ENCODE data around the gene APOBR. TPM values are rescaled to one million over a fixed set of nuclear protein-coding genes. Genes with fewer than 3 reads are reported as not detected.
"Not testable (repeated sequence)": the region's sequence is repeated elsewhere in the genome, so short reads cannot be mapped to it uniquely, and the experiment has no call there.

APOBR gene
- total RNA-seq, 2 experiments from 2014 or later = 8.2 to 8.4 TPM

GRCh38 chr16:28497386-28497785, 2.9 kb downstream of the APOBR start:
- ChIA-PET CTCF (no interaction called here), POLR2A (no interaction called here)

GRCh38 chr16:28497861-28498599, 3.6 kb downstream of the APOBR start:
- ChIA-PET CTCF (no interaction called here), POLR2A (no interaction called here)

- CTCF ChIA-PET = no interaction called here
- POLR2A ChIA-PET = no interaction called here
Observed at GRCh38 chr16:28498666-28499381, 4.4 kb downstream of the APOBR start.

- ChIA-PET CTCF (no interaction called here), POLR2A (no interaction called here)
Observed at GRCh38 chr16:28499854-28500253, 5.4 kb downstream of the APOBR start.

- CTCF ChIA-PET, POLR2A ChIA-PET: not testable (repeated sequence)
Observed at GRCh38 chr16:28500476-28501180, 6.2 kb downstream of the APOBR start.

GRCh38 chr16:28501258-28502232, 7.1 kb downstream of the APOBR start:
- POLR2A ChIA-PET = no interaction called here
- CTCF ChIA-PET = no interaction called here

- ChIA-PET POLR2A (no interaction called here), CTCF (no interaction called here)
Observed at GRCh38 chr16:28502290-28502689, 7.8 kb downstream of the APOBR start.

GRCh38 chr16:28503470-28504259, 9.2 kb downstream of the APOBR start:
- ChIA-PET CTCF (interaction anchor here (0.6 to 1.2 kb wide), 2 partner anchors 12 to 315 kb away, joined by 3 to 4 read pairs; partner anchors contain the start of gene CLN3), POLR2A (no interaction called here)

- CTCF ChIA-PET = interaction anchor here (1.0 kb wide), 1 partner anchor 8 kb away, joined by 3 read pairs; no protein-coding TSS in a partner anchor
- POLR2A ChIA-PET = no interaction called here
Observed at GRCh38 chr16:28504707-28505404, 10.4 kb downstream of the APOBR start.

GRCh38 chr16:28505489-28506137, 11.2 kb downstream of the APOBR start:
- POLR2A ChIA-PET = no interaction called here
- CTCF ChIA-PET = interaction anchor here (1.0 kb wide), 1 partner anchor 9 kb away, joined by 3 read pairs; no protein-coding TSS in a partner anchor

- ChIA-PET CTCF (no interaction called here), POLR2A (no interaction called here)
Observed at GRCh38 chr16:28511031-28511430, 16.6 kb downstream of the APOBR start.

- POLR2A ChIA-PET = no interaction called here
- CTCF ChIA-PET = no interaction called here
Observed at GRCh38 chr16:28511801-28512789, 17.7 kb downstream of the APOBR start.

GRCh38 chr16:28513484-28514181, 19.2 kb downstream of the APOBR start:
- CTCF ChIA-PET = interaction anchor here (1.2 kb wide), 1 partner anchor 20 kb away, joined by 3 read pairs; the partner anchor contains the start of gene APOBR
- POLR2A ChIA-PET = no interaction called here

GRCh38 chr16:28514246-28514645, 19.8 kb downstream of the APOBR start:
- ChIA-PET POLR2A (no interaction called here), CTCF (no interaction called here)

GRCh38 chr16:28520672-28521071, 26.2 kb downstream of the APOBR start:
- POLR2A ChIA-PET = interaction anchor here (0.6 kb wide), 1 partner anchor 74 kb away, joined by 6 read pairs; no protein-coding TSS in a partner anchor
- CTCF ChIA-PET = interaction anchor here (0.6 kb wide), 1 partner anchor 10 kb away, joined by 3 read pairs; no protein-coding TSS in a partner anchor

GRCh38 chr16:28521436-28521835, 27.0 kb downstream of the APOBR start:
- ChIA-PET CTCF (no interaction called here), POLR2A (no interaction called here)
